H1 (cell line): ENCODE results near the gene LAT. TPM values are rescaled to one million over a fixed set of nuclear protein-coding genes. Genes with fewer than 3 reads are reported as not detected.

Experiments
- CTCF ChIA-PET: fragments of 300-600 bp; sonication (Branson Sonifier 250); formaldehyde crosslinking; loops from one replicate; lab custom pipeline; 2021; ENCODE audit not compliant: partially characterized antibody; lab: Charles Lee
- POLR2A ChIA-PET: fragments of 300-600 bp; sonication (Branson Sonifier 250); formaldehyde crosslinking; loops from one replicate; lab custom pipeline; 2021; ENCODE audit warnings: inconsistent platforms; ENCODE audit not compliant: partially characterized antibody; lab: Charles Lee
- DNase-seq, 2 experiments: peaks; one replicate each; pipeline versions ENCODE4 v3.0.0 to v3.0.0-alpha.2; 2010 to 2022; ENCODE audit warnings: low spot score in 2 of 2, low read depth in 1 of 2, mixed read lengths in 1 of 2
- FAIRE-seq: peaks from 2 replicates; lab custom pipeline; 2011; peaks lifted over from hg19 to GRCh38; lab: Jason Lieb, UNC
- H2AFZ ChIP-seq: 2 replicates; pipeline ENCODE4 v1.8.1; 2012; ENCODE audit warnings: low read length, inconsistent platforms
- H2AK5ac ChIP-seq: 2 replicates; pipeline ENCODE4 v1.6.1; 2013; ENCODE audit warnings: low read depth, low read length
- H2BK120ac ChIP-seq: replicated peaks from 2 replicates; pipeline ENCODE3; 2013; ENCODE audit warnings: low read depth, low read length, inconsistent platforms
- H2BK12ac ChIP-seq: 2 replicates; pipeline ENCODE4 v1.6.1; 2013; ENCODE audit warnings: low read depth, low read length
- H2BK15ac ChIP-seq: 2 replicates; pipeline ENCODE4 v1.6.1; 2013; ENCODE audit warnings: low read length
- H2BK20ac ChIP-seq: 2 replicates; pipeline ENCODE4 v1.6.1; 2013; ENCODE audit warnings: low read length
- H2BK5ac ChIP-seq: 2 replicates; pipeline ENCODE4 v1.6.1; 2013; ENCODE audit warnings: low read depth, low read length
- H3K14ac ChIP-seq: 2 replicates; pipeline ENCODE4 v1.6.1; 2013; ENCODE audit warnings: inconsistent platforms; ENCODE audit not compliant: insufficient read length
- H3K18ac ChIP-seq: 2 replicates; pipeline ENCODE4 v1.6.1; 2013; ENCODE audit warnings: low read length; ENCODE audit errors: extremely low read depth
- H3K23ac ChIP-seq: 2 replicates; pipeline ENCODE4 v1.6.1; 2013; ENCODE audit warnings: inconsistent platforms; ENCODE audit not compliant: insufficient read length
- H3K23me2 ChIP-seq: 2 replicates; pipeline ENCODE4 v1.6.1; 2013; ENCODE audit warnings: low read depth, low read length
- H3K27ac ChIP-seq: 2 replicates; pipeline ENCODE4 v1.6.1; 2011; ENCODE audit warnings: low read depth, low read length, inconsistent platforms
- H3K27me3 ChIP-seq, 4 experiments: replicated peaks in 1 of 4; 1 replicate in 1 of 4; 2 replicates in 3 of 4; pipeline versions ENCODE4 v1.6.1 to v1.8.1; 2011 to 2013; ENCODE audit warnings: low read length in 3 of 4, mild to moderate bottlenecking in 3 of 4, inconsistent platforms in 2 of 4, mixed read lengths in 2 of 4, moderate library complexity in 1 of 4; ENCODE audit not compliant: control insufficient read depth in 3 of 4, insufficient read depth in 3 of 4; ENCODE audit errors: extremely low read depth in 1 of 4
- H3K36me3 ChIP-seq, 4 experiments: 2 replicates each; pipeline versions ENCODE4 v1.6.1 to v1.8.1; 2011 to 2013; ENCODE audit warnings: mild to moderate bottlenecking in 4 of 4, low read length in 3 of 4, moderate library complexity in 2 of 4, control low read depth in 1 of 4, inconsistent platforms in 1 of 4; ENCODE audit not compliant: insufficient read depth in 4 of 4, control insufficient read depth in 2 of 4
- H3K4ac ChIP-seq: replicated peaks from 2 replicates; pipeline ENCODE3; 2013; ENCODE audit warnings: low read length, low read depth, mixed read lengths, inconsistent platforms; ENCODE audit not compliant: insufficient read length
- H3K4me1 ChIP-seq, 4 experiments: replicated peaks in 1 of 4; 1 replicate in 1 of 4; 2 replicates in 3 of 4; pipeline versions ENCODE4 v1.6.1 to v1.8.1; 2011 to 2013; ENCODE audit warnings: low read length in 3 of 4, inconsistent platforms in 2 of 4, mixed read lengths in 1 of 4; ENCODE audit not compliant: insufficient read depth in 4 of 4, control insufficient read depth in 3 of 4
- H3K4me2 ChIP-seq, 2 experiments: 2 replicates each; pipeline versions ENCODE4 v1.6.1 to v1.8.1; 2011 to 2013; ENCODE audit warnings: low read depth in 2 of 2, low read length in 2 of 2, control low read depth in 1 of 2, inconsistent platforms in 1 of 2, mild to moderate bottlenecking in 1 of 2; ENCODE audit not compliant: insufficient read depth in 1 of 2
- H3K4me3 ChIP-seq, 4 experiments: fragments of 200-600, 300-600 bp in 1 of 4; sonication (generic), shearing (Covaris generic), sonication (Bioruptor Twin) in 1 of 4; 2 replicates each; pipeline versions ENCODE4 v1.5.1 to v1.8.1; 2011 to 2016; ENCODE audit warnings: low read length in 4 of 4, low read depth in 3 of 4, control low read depth in 2 of 4, inconsistent platforms in 2 of 4, mild to moderate bottlenecking in 2 of 4, mixed read lengths in 1 of 4, moderate library complexity in 1 of 4; ENCODE audit not compliant: insufficient read depth in 2 of 4; ENCODE audit errors: extremely low read depth in 1 of 4
- H3K56ac ChIP-seq: replicated peaks from 2 replicates; pipeline ENCODE3; 2013; ENCODE audit warnings: low read depth, mild to moderate bottlenecking, mixed read lengths, low read length, inconsistent platforms; ENCODE audit not compliant: insufficient read length
- H3K79me1 ChIP-seq: 2 replicates; pipeline ENCODE4 v1.6.1; 2013; ENCODE audit warnings: low read depth, low read length, control low read depth
- H3K79me2 ChIP-seq, 2 experiments: 2 replicates each; pipeline versions ENCODE4 v1.6.1 to v1.8.1; 2012 to 2013; ENCODE audit warnings: low read length in 2 of 2, mild to moderate bottlenecking in 2 of 2, inconsistent platforms in 1 of 2; ENCODE audit not compliant: insufficient read depth in 2 of 2, control insufficient read depth in 1 of 2
- H3K9ac ChIP-seq, 4 experiments: replicated peaks in 1 of 4; 1 replicate in 1 of 4; 2 replicates in 3 of 4; pipeline versions ENCODE4 v1.6.1 to v1.8.1; 2011 to 2013; ENCODE audit warnings: low read depth in 3 of 4, low read length in 3 of 4, control low read depth in 2 of 4, mild to moderate bottlenecking in 2 of 4, moderate library complexity in 2 of 4, inconsistent platforms in 1 of 4; ENCODE audit errors: extremely low read depth in 1 of 4
- H3K9me3 ChIP-seq, 2 experiments: 2 replicates each; pipeline versions ENCODE4 v1.6.1 to v1.8.1; 2012 to 2013; ENCODE audit warnings: mild to moderate bottlenecking in 2 of 2, moderate library complexity in 2 of 2, control low read depth in 1 of 2, inconsistent platforms in 1 of 2, low read depth in 1 of 2, low read length in 1 of 2, mixed read lengths in 1 of 2; ENCODE audit not compliant: insufficient read depth in 2 of 2
- H4K20me1 ChIP-seq, 2 experiments: replicated peaks in 1 of 2; 2 replicates each; pipeline versions ENCODE3 to v1.8.1; 2011 to 2013; ENCODE audit warnings: inconsistent platforms in 2 of 2, low read length in 2 of 2, mild to moderate bottlenecking in 1 of 2; ENCODE audit not compliant: insufficient read depth in 2 of 2, control insufficient read depth in 1 of 2
- H4K5ac ChIP-seq: 2 replicates; pipeline ENCODE4 v1.6.1; 2013; ENCODE audit warnings: low read length, low read depth, mixed read lengths, inconsistent platforms; ENCODE audit not compliant: insufficient read length
- H4K8ac ChIP-seq: 2 replicates; pipeline ENCODE4 v1.8.0; 2013; ENCODE audit warnings: mild to moderate bottlenecking, moderate library complexity, low read length, inconsistent platforms; ENCODE audit not compliant: insufficient read depth; ENCODE audit errors: extremely low read depth
- H4K91ac ChIP-seq: replicated peaks from 2 replicates; pipeline ENCODE3; 2013; ENCODE audit warnings: low read length, mixed read lengths, inconsistent platforms; ENCODE audit not compliant: insufficient read length
- CEBPB ChIP-seq: IDR thresholded peaks from 2 replicates; pipeline ENCODE4 v1.6.1; 2012; ENCODE audit warnings: low read depth, low read length
- CTBP2 ChIP-seq: IDR thresholded peaks from 2 replicates; pipeline ENCODE4 v1.7.0; 2011; ENCODE audit warnings: borderline replicate concordance, mild to moderate bottlenecking, moderate library complexity, mixed read lengths, low read length; ENCODE audit not compliant: insufficient read depth, insufficient read length
- EZH2 ChIP-seq: fragments of 200-600 bp; sonication (generic); IDR thresholded peaks from 2 replicates; pipeline ENCODE4 v1.7.1; 2012; ENCODE audit warnings: low read depth, mild to moderate bottlenecking, moderate library complexity, low read length, inconsistent platforms; ENCODE audit not compliant: severe bottlenecking
- JUND ChIP-seq: IDR thresholded peaks from 2 replicates; pipeline ENCODE4 v1.6.1; 2011; ENCODE audit warnings: mild to moderate bottlenecking, improper control_type of control experiment, low read length
- NRF1 ChIP-seq: IDR thresholded peaks from 2 replicates; pipeline ENCODE4 v1.6.1; 2011; ENCODE audit warnings: mild to moderate bottlenecking, low read depth, low read length, improper control_type of control experiment
- RXRA ChIP-seq: IDR thresholded peaks from 2 replicates; pipeline ENCODE4 v1.6.1; 2011; ENCODE audit warnings: low read depth, mild to moderate bottlenecking, low read length, moderate library complexity; ENCODE audit not compliant: insufficient read depth
- SAP30 ChIP-seq: fragments of 300-600 bp; sonication (generic); IDR thresholded peaks from 2 replicates; pipeline ENCODE4 v1.7.1; 2012; ENCODE audit warnings: low read length, moderate library complexity, mild to moderate bottlenecking, inconsistent platforms; ENCODE audit not compliant: insufficient read depth, insufficient replicate concordance
- SIN3A ChIP-seq, 2 experiments: IDR thresholded peaks in 1 of 2; conservative IDR thresholded peaks in 1 of 2; 2 replicates each; pipeline ENCODE4 v1.6.1; 2011 to 2012; ENCODE audit warnings: low read length in 2 of 2, improper control_type of control experiment in 1 of 2, low read depth in 1 of 2, mild to moderate bottlenecking in 1 of 2
- SUZ12 ChIP-seq: fragments of 200-600 bp; sonication (generic); IDR thresholded peaks from 2 replicates; pipeline ENCODE4 v1.6.1; 2012; ENCODE audit warnings: mild to moderate bottlenecking, inconsistent platforms, low read length, moderate library complexity, mixed read lengths
- YY1 ChIP-seq: IDR thresholded peaks from 2 replicates; pipeline ENCODE4 v1.6.1; 2011; ENCODE audit warnings: low read depth, mild to moderate bottlenecking, low read length
- WGBS, 2 experiments: shearing (Covaris generic) in 1 of 2; methylation state at CpG; one replicate each; pipeline versions ENCODE4 v1.1.6 to v1.1.7; 2013 to 2015; ENCODE audit warnings: low lambda C conversion rate in 2 of 2, mixed read lengths in 2 of 2, inconsistent platforms in 1 of 2, low coverage in 1 of 2, missing lambda C conversion rate in 1 of 2; ENCODE audit not compliant: insufficient replicate concordance in 2 of 2, insufficient coverage in 1 of 2, insufficient read length in 1 of 2; ENCODE audit errors: extremely low coverage in 1 of 2, missing lambda C conversion rate in 1 of 2; 5-methylcytosine and 5-hydroxymethylcytosine counted together
- polyA plus RNA-seq, 7 experiments: library from polyadenylated mRNA; depleted of rRNA in 3 of 7; stranded (reverse) in 5 of 7; unstranded in 2 of 7; fragments of >200 nt in 5 of 7; fragments of 200-250 nt in 2 of 7; gene quantifications; 1 replicate in 5 of 7; 2 replicates in 1 of 7; 4 replicates in 1 of 7; pipeline versions ENCODE4 v1.2.1 to v1.2.3, GENCODE V29; 2011 to 2013; ENCODE audit warnings: missing spikeins in 2 of 7, mixed read lengths in 2 of 7
- total RNA-seq: library from RNA; stranded (reverse); fragmentation: NEBNext Ultra II Directional; extraction: Animal tissue kit (Norgen Biotek cat#: 25700); gene quantifications from 2 replicates; pipeline ENCODE4 v1.2.1, GENCODE V29; 2021
- TF ChIP-seq, protein P1 (sequence below), 3 experiments: IDR thresholded peaks; 1 replicate in 2 of 3; 2 replicates in 1 of 3; pipeline versions ENCODE4 v1.5.1 to v1.6.1; 2011; ENCODE audit warnings: low read length in 3 of 3, mild to moderate bottlenecking in 3 of 3, inconsistent platforms in 2 of 3, low read depth in 1 of 3, moderate library complexity in 1 of 3; ENCODE audit not compliant: insufficient read depth in 1 of 3; ENCODE audit errors: control extremely low read depth in 1 of 3

The LAT gene
- total and polyA plus RNA-seq, 2 of the 8 experiments (the other 6 are each of a cell fraction or from before 2014, with no cell fraction given) = 2.7 to 3.4 TPM

DNA sequence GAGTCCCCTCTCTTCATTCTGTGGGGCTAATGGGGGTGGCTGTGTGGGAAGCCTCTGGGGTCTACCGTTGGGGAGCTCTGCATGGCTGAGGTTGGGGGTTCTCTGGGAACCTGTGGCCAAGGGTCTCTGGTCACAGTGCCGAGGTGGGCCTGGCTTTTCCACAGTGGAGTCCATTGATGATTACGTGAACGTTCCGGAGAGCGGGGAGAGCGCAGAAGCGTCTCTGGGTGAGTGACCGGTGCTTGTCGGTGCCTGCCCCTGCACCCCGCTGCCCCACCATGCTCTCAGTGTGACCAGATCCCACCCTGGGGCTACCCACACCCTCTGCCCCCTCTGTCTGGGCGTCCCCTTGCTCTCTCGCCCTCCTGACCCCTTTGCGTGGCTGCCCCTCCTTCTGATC, 4.5 kb downstream of the LAT start:
- Histone ChIP-seq H3K23me2 (no peaks in the 10 kb centered on the region), H3K27ac (no peak overlapping the region), H3K79me1 (no peaks in the 10 kb centered on the region), H3K56ac (no peak overlapping the region), H3K9ac (no peak overlapping the region), H4K5ac (no peak overlapping the region), H3K4me1 (no peaks in the 10 kb centered on the region), H3K9me3 (no peaks in the 10 kb centered on the region), H2BK20ac (no peak overlapping the region), H3K18ac (no peak overlapping the region), H3K4me2 (no peak overlapping the region), H2BK5ac (no peak overlapping the region), H2BK12ac (no peak overlapping the region), H2AFZ (no peak overlapping the region), H4K20me1 (peaks cover 0 to 2% of the 10 kb centered on the region in 2 experiments), H4K91ac (no peak overlapping the region), H4K8ac (no peak overlapping the region), H2AK5ac (no peak overlapping the region), H3K14ac (no peak overlapping the region), H3K27me3 (no peaks in the 10 kb centered on the region), H3K36me3 (no peaks in the 10 kb centered on the region; a peak in 1 of 8 replicates), H2BK15ac (no peak overlapping the region), H3K4me3 (no peak overlapping the region), H3K4ac (no peak overlapping the region), H2BK120ac (no peak overlapping the region), H3K79me2 (no peaks in the 10 kb centered on the region), H3K23ac (no peak overlapping the region)
- POLR2A ChIA-PET = interaction anchor here (0.6 to 1.4 kb wide), 4 partner anchors 9 to 22 kb away, joined by 3 to 4 read pairs (median 3); no protein-coding TSS in a partner anchor
- DNase-seq = no peak
- 89% methylated on average over 13 of the region's 14 CpGs; no CpG with 5 or more reads in 1 of the 2 experiments for WGBS, 2 experiments
- FAIRE-seq = no peak
- CTCF ChIA-PET = interaction anchor here (1.3 to 3.5 kb wide), 3 partner anchors 8 to 16 kb away, joined by 4 to 25 read pairs (median 13); no protein-coding TSS in a partner anchor
- TF ChIP-seq CEBPB (no peak), CTBP2 (no peak), JUND (no peak), YY1 (no peak), SUZ12 (no peak), SIN3A (conservative IDR thresholded peaks at IDR 0.05 in 1 of 2, IDR thresholded peaks at IDR 0.05 in 1 of 2; ENCODE audit: low read depth in 1 of 2, low read length in 2 of 2) (no peak), SAP30 (no peak), EZH2 (no peak), RXRA (no peak), NRF1 (no peak)
- TF ChIP-seq, protein P1, sequence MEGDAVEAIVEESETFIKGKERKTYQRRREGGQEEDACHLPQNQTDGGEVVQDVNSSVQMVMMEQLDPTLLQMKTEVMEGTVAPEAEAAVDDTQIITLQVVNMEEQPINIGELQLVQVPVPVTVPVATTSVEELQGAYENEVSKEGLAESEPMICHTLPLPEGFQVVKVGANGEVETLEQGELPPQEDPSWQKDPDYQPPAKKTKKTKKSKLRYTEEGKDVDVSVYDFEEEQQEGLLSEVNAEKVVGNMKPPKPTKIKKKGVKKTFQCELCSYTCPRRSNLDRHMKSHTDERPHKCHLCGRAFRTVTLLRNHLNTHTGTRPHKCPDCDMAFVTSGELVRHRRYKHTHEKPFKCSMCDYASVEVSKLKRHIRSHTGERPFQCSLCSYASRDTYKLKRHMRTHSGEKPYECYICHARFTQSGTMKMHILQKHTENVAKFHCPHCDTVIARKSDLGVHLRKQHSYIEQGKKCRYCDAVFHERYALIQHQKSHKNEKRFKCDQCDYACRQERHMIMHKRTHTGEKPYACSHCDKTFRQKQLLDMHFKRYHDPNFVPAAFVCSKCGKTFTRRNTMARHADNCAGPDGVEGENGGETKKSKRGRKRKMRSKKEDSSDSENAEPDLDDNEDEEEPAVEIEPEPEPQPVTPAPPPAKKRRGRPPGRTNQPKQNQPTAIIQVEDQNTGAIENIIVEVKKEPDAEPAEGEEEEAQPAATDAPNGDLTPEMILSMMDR (IDR thresholded peaks at IDR 0.05; ENCODE audit: control extremely low read depth in 1 of 3, insufficient read depth in 1 of 3, low read depth in 1 of 3, low read length in 3 of 3) = no peak
